Kidney tubule cell (primary cell): ENCODE measurements around the gene MMP15.

Experiments used
- DNase-seq: peaks from one replicate; pipeline ENCODE4 v3.0.0-alpha.2; 2018; ENCODE audit warnings: low spot score

The MMP15 gene

GRCh38 chr16:58019866-58020538 lies 5.6 kb upstream of the MMP15 start:
- no peak for DNase-seq

GRCh38 chr16:58020628-58021521 lies 4.7 kb upstream of the MMP15 start:
- DNase-seq: peak; percentile 59

GRCh38 chr16:58021661-58022551 lies 3.6 kb upstream of the MMP15 start:
- peak; percentile 84 for DNase-seq

DNA sequence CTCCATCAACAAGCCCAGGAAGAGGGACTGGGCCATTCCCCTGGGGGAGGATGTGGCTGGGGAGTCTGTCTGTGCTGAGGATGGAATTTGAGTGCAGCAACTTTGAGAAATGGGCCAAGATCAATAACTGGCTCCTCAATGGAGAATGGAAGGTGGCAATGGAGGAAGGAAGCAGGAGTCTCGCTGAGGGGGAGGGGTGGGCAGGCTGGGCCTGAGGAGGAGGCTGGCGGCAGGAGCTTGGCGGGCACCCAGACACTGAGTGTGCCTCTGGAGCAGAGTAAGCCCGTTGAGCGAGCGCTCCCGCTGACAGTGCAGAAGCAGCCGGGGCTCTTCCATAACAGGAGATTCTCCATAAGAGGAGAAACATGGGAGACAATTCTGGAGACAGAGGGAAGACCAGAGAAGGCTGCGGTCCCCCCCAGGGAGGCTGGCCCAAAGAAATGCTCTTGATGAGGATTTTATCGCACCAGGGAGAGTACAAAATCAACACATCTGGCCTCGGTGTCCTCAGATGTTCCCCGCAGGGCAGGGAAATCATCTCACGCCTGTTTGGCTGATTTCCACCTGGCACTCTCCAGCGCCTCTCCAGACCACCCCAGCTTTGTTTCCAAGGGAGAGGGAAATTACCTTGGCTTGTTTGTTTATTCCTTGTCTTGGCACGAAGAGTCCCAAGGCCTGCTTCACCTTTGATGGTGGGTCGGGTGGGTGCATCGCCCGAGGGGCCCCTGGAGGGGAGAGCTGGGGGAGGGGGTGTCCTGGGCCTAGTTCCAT lies 2.8 kb upstream of the MMP15 start:
- DNase-seq: peak; percentile 79

DNA sequence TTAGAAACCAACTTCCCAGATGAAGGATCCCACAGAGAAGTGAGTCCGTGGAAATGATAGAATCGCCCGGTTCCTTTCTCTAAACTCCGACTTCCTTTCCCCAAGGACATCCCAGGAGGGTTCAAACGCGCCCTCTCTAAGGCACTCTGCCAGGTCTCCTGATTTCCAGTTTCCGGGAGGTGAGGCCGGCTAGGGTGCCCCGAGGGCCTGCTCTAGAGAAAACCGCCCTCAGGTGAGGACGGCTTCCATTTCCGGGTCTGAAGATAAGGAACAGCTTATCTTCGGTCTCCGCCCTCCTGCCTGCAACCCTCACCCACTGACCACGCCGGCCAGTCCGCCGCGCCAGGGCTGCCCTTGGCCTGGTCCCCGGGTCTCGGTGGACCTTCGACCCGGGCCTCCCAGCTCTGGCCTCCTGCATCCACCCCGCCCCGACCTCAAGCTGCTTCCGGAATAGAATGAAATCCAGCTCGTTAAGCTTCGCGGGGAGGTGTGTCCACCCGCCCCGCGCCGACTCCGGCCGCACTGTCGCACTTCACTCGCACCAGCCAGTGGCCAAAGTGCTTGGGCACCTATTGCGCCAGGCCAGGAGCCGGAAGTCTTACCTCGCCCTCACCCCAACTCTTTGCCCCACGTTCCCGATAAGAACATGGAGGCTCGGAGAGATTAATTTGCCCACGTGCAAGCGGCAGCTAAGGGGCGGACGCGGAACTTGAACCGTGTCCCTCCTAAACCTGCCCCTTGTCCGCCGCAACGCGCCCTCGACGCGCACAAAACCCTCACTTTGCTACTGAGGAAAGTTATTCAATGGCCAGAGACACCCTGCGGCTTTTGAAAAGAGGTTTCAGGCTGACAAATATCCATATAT lies 836 bp upstream of the MMP15 start:
- DNase-seq: peak; percentile 75

GRCh38 chr16:58026139-58026704 lies 668 bp downstream of the MMP15 start:
- peak; percentile 53 for DNase-seq

DNA sequence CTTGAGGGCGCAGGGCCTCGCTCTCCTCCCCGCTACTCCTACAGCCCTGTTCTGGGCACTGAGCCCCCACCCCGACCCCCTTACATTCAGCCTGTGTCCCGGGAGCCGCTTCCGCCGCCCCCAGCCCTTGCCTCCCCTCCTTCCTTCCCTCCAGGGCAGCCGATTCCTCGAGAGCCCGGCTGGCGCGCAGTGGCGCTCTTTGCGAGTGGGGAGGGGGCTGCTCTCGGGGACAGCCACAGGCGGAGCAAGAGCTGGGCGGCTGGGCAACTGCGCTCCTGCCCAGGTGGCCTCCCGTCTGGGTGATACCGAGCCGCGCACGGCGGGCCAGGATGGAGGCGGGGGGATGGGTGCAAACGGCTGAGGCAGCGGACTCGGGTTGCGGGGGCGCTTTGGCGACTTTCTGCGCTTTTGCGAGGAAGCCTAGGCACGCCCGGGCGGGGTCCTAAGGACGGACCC lies 1.2 kb downstream of the MMP15 start:
- peak; percentile 8 for DNase-seq

GRCh38 chr16:58027161-58027915 lies 1.8 kb downstream of the MMP15 start:
- peak; percentile 77 for DNase-seq

DNA sequence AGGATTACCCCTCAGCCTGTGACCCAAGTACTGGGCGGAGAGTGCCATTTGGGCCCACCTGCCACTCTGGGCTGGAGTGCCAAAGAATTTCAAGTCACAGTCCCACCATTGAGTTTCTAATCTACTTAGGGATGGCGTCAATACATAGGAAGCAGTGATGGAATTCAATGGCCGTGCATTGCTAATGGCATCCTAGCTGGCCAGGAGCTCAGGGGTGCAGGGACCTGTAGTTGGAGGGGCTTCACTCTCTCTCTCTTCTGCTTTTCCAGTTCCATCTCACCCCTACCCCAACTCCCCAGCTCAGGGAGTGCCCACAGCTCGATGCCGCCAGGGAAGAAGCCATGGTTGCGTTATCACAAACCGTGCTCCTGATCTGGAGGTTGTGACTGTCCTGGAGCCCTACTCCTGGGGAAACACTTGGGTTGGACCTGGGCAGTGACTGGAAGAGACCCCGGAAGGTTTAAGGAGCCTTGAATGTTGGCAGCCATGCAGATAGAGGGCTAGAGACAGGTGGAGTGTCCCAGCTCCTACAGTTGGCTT lies 2.4 kb downstream of the MMP15 start:
- no peak for DNase-seq

DNA sequence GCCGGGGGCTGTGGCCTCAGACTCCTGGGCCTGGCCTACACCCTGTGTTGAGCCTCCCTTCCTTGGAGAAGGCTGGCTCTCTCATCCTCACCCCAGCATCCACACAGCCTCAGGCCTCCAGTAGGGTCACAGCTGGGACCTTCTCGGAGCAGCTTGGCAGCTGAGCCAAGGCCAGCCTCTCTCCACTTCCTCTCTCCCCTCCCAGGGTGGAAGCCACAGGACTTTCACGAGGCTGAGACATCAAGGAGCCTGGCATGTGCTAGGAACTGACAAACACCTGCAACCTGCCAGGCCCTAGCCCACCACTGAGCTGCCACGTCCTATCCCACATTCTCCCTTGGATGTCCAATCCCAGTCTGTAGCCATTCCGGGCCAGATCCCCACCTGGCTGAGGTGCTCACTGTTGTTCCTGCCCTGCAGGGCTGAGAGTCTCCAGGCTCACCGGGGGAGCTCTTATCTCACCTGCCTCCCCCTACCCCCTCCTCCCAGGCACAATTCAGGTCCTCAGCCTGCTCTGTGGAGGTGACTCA lies 3.1 kb downstream of the MMP15 start:
- DNase-seq: peak; percentile 17

DNA sequence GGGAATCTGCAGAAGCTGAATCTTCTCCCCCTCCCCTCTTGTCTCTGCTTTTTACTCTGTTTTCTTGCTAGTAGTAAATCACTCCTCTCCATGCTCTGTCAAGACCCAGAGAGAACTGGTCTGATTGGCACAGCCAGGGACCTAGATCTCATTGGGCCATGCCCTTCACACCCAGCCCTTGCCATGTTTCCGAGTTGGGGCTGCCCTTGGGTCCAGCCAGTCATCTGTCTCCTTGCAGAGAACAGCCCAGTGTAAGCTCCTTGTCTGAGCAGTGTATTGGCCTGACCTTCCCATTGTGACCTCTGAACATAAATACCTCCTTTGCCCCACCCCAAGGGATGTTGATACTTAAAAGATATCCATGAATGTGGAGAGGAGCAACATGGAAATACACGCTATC lies 3.9 kb downstream of the MMP15 start:
- no peak for DNase-seq

GRCh38 chr16:58030136-58030840 lies 4.7 kb downstream of the MMP15 start:
- DNase-seq: no peak

- peak; percentile 38 for DNase-seq
These were observed 5.7 kb downstream of the MMP15 start for GRCh38 chr16:58031016-58031800.

- no peak for DNase-seq
These were observed 7.2 kb downstream of the MMP15 start for GRCh38 chr16:58032710-58033293.

DNA sequence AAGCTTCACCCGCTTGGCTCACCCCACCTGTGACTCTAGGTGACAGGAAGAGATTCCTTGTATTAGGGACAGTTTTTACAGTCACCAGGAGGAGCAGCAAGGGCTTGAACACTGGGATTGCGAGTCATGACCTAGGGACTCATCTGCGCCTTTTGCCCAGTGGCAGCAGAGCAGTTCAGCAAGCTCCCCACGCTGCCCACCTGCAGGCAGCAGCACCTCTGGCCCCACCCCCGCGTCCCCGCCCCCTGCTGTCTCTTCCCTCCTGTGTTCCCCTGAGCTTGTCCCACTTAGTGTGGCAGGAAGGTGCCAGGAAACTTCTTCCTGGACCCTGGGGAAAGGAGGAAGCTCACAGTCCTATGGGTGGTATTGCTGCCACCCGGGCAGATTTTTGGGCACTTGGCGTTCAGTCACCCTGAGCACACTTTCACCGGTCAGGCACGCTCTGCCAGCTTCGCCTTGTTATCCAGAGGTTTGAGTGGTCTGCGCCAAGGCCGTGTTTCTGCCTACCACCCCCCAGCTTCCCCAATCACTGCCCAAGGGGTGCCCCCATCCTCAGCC lies 8.7 kb downstream of the MMP15 start:
- no peak for DNase-seq

- no peak for DNase-seq
These were observed 9.2 kb downstream of the MMP15 start for GRCh38 chr16:58034774-58035173.
